Measurements from ENCODE around the gene GOLGA6C. TPM values are rescaled to one million over a fixed set of nuclear protein-coding genes. Genes with fewer than 3 reads are reported as not detected.

GOLGA6C gene, protein sequence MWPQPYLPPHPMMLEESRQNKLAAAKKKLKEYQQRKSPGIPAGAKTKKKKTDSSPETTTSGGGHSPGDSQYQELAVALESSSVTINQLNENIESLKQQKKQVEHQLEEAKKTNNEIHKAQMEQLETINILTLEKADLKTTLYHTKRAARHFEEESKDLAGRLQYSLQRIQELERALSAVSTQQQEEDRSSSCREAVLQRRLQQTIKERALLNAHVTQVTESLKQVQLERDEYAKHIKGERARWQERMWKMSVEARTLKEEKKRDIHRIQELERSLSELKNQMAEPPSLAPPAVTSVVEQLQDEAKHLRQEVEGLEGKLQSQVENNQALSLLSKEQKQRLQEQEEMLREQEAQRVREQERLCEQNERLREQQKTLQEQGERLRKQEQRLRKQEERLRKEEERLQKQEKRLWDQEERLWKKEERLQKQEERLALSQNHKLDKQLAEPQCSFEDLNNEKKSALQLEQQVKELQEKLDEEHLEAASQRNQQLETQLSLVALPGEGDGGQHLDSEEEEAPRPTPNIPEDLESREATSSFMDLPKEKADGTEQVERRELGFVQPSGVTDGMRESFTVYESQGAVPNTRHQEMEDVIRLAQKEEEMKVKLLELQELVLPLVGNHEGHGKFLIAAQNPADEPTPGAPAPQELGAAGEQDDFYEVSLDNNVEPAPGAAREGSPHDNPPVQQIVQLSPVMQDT
- total RNA-seq = not detected in 2 replicates

DNA sequence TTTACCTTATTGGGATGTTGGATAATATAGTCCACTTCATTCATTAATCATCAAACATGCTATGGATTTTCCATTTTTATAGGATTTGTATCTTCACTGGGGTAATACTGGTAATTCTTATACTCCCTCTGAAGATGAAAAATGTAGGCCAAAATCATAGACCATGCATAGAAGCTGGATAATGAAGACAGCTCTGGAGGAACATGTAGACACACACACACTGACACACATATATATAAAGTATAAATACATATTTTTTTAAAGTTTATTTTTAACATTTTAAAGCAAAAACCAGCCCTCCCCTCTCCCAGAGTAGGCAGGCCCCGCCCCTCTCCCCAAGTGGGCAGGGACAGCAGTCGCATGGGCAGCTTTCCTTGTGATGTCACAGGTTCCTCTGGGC lies at the start of gene GOLGA6C:
GOLGA6C (plus strand) TSS at position 301 of the 400 bp plus-strand sequence. CDS start 265 bp downstream, outside the sequence.

DNA sequence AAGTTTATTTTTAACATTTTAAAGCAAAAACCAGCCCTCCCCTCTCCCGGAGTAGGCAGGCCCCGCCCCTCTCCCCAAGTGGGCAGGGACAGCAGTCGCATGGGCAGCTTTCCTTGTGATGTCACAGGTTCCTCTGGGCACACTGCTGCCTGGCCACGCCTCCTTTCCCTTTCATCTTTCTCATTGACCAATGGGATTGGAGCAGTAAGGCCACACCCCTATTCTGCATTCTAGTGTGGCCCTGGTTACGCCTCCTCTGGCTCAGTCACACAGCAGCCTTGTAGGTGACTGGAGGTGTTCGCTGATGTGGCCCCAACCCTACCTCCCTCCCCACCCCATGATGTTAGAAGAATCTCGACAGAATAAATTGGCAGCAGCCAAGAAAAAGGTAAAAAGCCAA lies 24.4 kb downstream of the GOLGA6C start, which contains the start of gene GOLGA6D:
GOLGA6D (plus strand) TSS at position 264 of the 400 bp plus-strand sequence; CDS start at position 305, 41 bp downstream.

Other genes starting within 250 kb of the GOLGA6C start
- gene PPCDC, start 234.7 kb upstream of the GOLGA6C start, total RNA-seq = 15.9 and 23.7 TPM in 2 replicates
- 10.1 and 10.8 TPM in 2 replicates for gene C15orf39, start 56.5 kb upstream of the GOLGA6C start, total RNA-seq
- not detected in 2 replicates for gene GOLGA6D, start 24.5 kb downstream of the GOLGA6C start, total RNA-seq
- 156 and 191 TPM in 2 replicates for gene COMMD4, start 77.7 kb downstream of the GOLGA6C start, total RNA-seq
- under 0.01 and 5.3 TPM in 2 replicates for gene NEIL1, start 88.7 kb downstream of the GOLGA6C start, total RNA-seq
- 69.8 and 85.9 TPM in 2 replicates for gene MAN2C1, start 110.3 kb downstream of the GOLGA6C start, total RNA-seq
- gene SIN3A, start 193.4 kb downstream of the GOLGA6C start, total RNA-seq = 24.6 and 25.7 TPM in 2 replicates